HCT116 (cell line): Measurements from ENCODE around the gene NELL1. TPM values are rescaled to one million over a fixed set of nuclear protein-coding genes. Genes with fewer than 3 reads are reported as not detected.

Source experiments
- ATAC-seq: fragments of 200-7000 bp; cut with Tn5 transposase; 2 replicates; pipeline ENCODE4 v1.9.1; 2020; ENCODE audit warnings: mild to moderate bottlenecking, moderate library complexity
- BruUV-seq: library from RNA; stranded (reverse); fragments of 400-500 nt; replicated peaks from 2 replicates; lab custom pipeline; 2021; lab: Mats Ljungman, UMichigan
- CTCF ChIA-PET: fragments of 300-600 bp; sonication (Branson Sonifier 250); formaldehyde crosslinking; loops from one replicate; lab custom pipeline; 2021; ENCODE audit warnings: antibody characterized with exemption; lab: Charles Lee
- POLR2A ChIA-PET: fragments of 300-600, 350-600 bp; sonication (Branson Sonifier 250); formaldehyde crosslinking; loops from one replicate; lab custom pipeline; 2021; ENCODE audit warnings: antibody characterized with exemption; lab: Charles Lee
- RAD21 ChIA-PET, 2 experiments: fragments of 300-600 bp; sonication (Branson Sonifier 250); formaldehyde crosslinking; loops; one replicate each; lab custom pipeline; 2023; ENCODE audit warnings: low total read pairs in 2 of 2; ENCODE audit not compliant: uncharacterized antibody in 2 of 2, unreplicated experiment in 2 of 2, low non-redundant PET in 1 of 2; lab: Charles Lee
- DNase-seq: peaks from one replicate; pipeline ENCODE4 v3.0.0-alpha.2; 2010; ENCODE audit warnings: low read depth, low spot score
- H2AFZ ChIP-seq: fragments of 200-600 bp; shearing (Covaris generic), sonication (generic); 2 replicates; pipeline ENCODE4 v1.6.1; 2017; ENCODE audit warnings: low read depth, mixed run types, mixed read lengths, antibody characterized with exemption, low read length; ENCODE audit not compliant: poor library complexity, severe bottlenecking
- H3K27ac ChIP-seq: 2 replicates; pipeline ENCODE4 v1.5.1; 2012; ENCODE audit warnings: low read depth, low read length
- H3K27me3 ChIP-seq: fragments of 200-600 bp; sonication (generic); 2 replicates; pipeline ENCODE4 v1.6.1; 2016; ENCODE audit warnings: mixed run types, low read length, mixed read lengths; ENCODE audit not compliant: insufficient read depth
- H3K36me3 ChIP-seq, 2 experiments: fragments of 200-500 bp in 1 of 2; fragments of 200-600 bp in 1 of 2; sonication (Bioruptor generic) in 1 of 2; sonication (generic) in 1 of 2; 2 replicates each; pipeline versions ENCODE4 v1.5.1 to v1.6.1; 2014 to 2016; ENCODE audit warnings: low read length in 2 of 2, inconsistent platforms in 1 of 2, mixed read lengths in 1 of 2, mixed run types in 1 of 2; ENCODE audit not compliant: insufficient read depth in 2 of 2, control insufficient read depth in 1 of 2
- H3K4me1 ChIP-seq, 2 experiments: fragments of 200-600 bp in 1 of 2; sonication (generic) in 1 of 2; 2 replicates each; pipeline versions ENCODE4 v1.5.1 to v1.6.1; 2012 to 2017; ENCODE audit warnings: low read length in 2 of 2, inconsistent platforms in 1 of 2, mild to moderate bottlenecking in 1 of 2, mixed read lengths in 1 of 2, mixed run types in 1 of 2, moderate library complexity in 1 of 2; ENCODE audit not compliant: insufficient read depth in 2 of 2, control insufficient read depth in 1 of 2
- H3K4me2 ChIP-seq: fragments of 200-600 bp; sonication (generic); 2 replicates; pipeline ENCODE4 v1.6.1; 2017; ENCODE audit warnings: mixed run types, low read length, mixed read lengths
- H3K4me3 ChIP-seq, 2 experiments: fragments of 200-600 bp in 1 of 2; sonication (generic) in 1 of 2; replicated peaks in 1 of 2; 2 replicates each; pipeline ENCODE4 v1.5.1; 2011 to 2016; ENCODE audit warnings: low read length in 2 of 2, control low read depth in 1 of 2, low read depth in 1 of 2, mild to moderate bottlenecking in 1 of 2, mixed read lengths in 1 of 2, mixed run types in 1 of 2
- H3K79me2 ChIP-seq: fragments of 200-600 bp; sonication (generic); 2 replicates; pipeline ENCODE4 v1.6.1; 2017; ENCODE audit warnings: mild to moderate bottlenecking, mixed run types, low read length, moderate library complexity, mixed read lengths; ENCODE audit not compliant: insufficient read depth
- H3K9ac ChIP-seq: fragments of 200-600 bp; sonication (generic); 2 replicates; pipeline ENCODE4 v1.6.1; 2016; ENCODE audit warnings: low read length, mixed read lengths
- H3K9me2 ChIP-seq: fragments of 200-600 bp; sonication (generic), shearing (Covaris generic); 2 replicates; pipeline ENCODE4 v1.6.1; 2017; ENCODE audit warnings: mixed run types, mild to moderate bottlenecking, moderate library complexity; ENCODE audit not compliant: insufficient read depth
- H3K9me3 ChIP-seq, 2 experiments: fragments of 200-500 bp in 1 of 2; fragments of 200-600 bp in 1 of 2; sonication (Bioruptor generic) in 1 of 2; sonication (generic) in 1 of 2; 2 replicates each; pipeline ENCODE4 v1.6.1; 2014 to 2017; ENCODE audit warnings: low read length in 2 of 2, mixed read lengths in 2 of 2, inconsistent platforms in 1 of 2, low read depth in 1 of 2, mild to moderate bottlenecking in 1 of 2, mixed run types in 1 of 2, moderate library complexity in 1 of 2; ENCODE audit not compliant: control insufficient read depth in 1 of 2, insufficient read depth in 1 of 2
- H4K20me1 ChIP-seq: fragments of 200-600 bp; sonication (generic), shearing (Covaris generic); 2 replicates; pipeline ENCODE4 v1.6.1; 2017; ENCODE audit warnings: mixed run types, mild to moderate bottlenecking, moderate library complexity; ENCODE audit not compliant: insufficient read depth
- ELF1 ChIP-seq: IDR thresholded peaks from 2 replicates; pipeline ENCODE4 v1.6.1; 2012; ENCODE audit warnings: low read depth, borderline replicate concordance
- EZH2 ChIP-seq: fragments of 200-600 bp; sonication (generic); IDR thresholded peaks from 2 replicates; pipeline ENCODE4 v1.6.1; 2017; ENCODE audit warnings: antibody characterized with exemption, mixed run types
- EZH2phosphoT487 ChIP-seq: fragments of 200-600 bp; IDR thresholded peaks from 2 replicates; pipeline ENCODE4 v1.6.1; 2018; ENCODE audit warnings: antibody characterized with exemption, borderline replicate concordance
- RAD21 ChIP-seq: IDR thresholded peaks from 2 replicates; pipeline ENCODE4 v1.6.1; 2012; ENCODE audit warnings: low read depth, mild to moderate bottlenecking
- SIN3A ChIP-seq: IDR thresholded peaks from 2 replicates; pipeline ENCODE4 v1.6.1; 2012; ENCODE audit warnings: low read depth
- SP1 ChIP-seq: IDR thresholded peaks from 2 replicates; pipeline ENCODE4 v1.6.1; 2012; ENCODE audit warnings: low read depth
- SRF ChIP-seq: IDR thresholded peaks from 2 replicates; pipeline ENCODE4 v1.6.1; 2012; ENCODE audit warnings: low read depth
- YY1 ChIP-seq: IDR thresholded peaks from 2 replicates; pipeline ENCODE4 v1.6.1; 2011; ENCODE audit warnings: low read length, low read depth, moderate library complexity, mild to moderate bottlenecking; ENCODE audit not compliant: insufficient replicate concordance; ENCODE audit errors: extremely low read depth
- intact Hi-C: fragments of 100-400 bp; cut with micrococcal nuclease; formaldehyde crosslinking; loops from 2 replicates; pipeline ENCODE4 v1.10.0; 2022
- total RNA-seq: library from RNA; stranded (reverse); gene quantifications from one replicate; pipeline ENCODE4 v1.2.1, GENCODE V29; 2021; ENCODE audit not compliant: unreplicated experiment
- TF ChIP-seq, protein P1 (sequence below), 3 experiments: fragments of 200-600 bp in 1 of 3; sonication (generic) in 1 of 3; IDR thresholded peaks in 2 of 3; conservative IDR thresholded peaks in 1 of 3; 2 replicates each; pipeline ENCODE4 v1.5.1; 2012 to 2017; ENCODE audit warnings: low read depth in 2 of 3, low read length in 2 of 3, antibody characterized with exemption in 1 of 3, borderline replicate concordance in 1 of 3, control low read depth in 1 of 3, mild to moderate bottlenecking in 1 of 3, mixed read lengths in 1 of 3, mixed run types in 1 of 3, moderate library complexity in 1 of 3; ENCODE audit not compliant: insufficient read depth in 1 of 3
- TF ChIP-seq, protein P2 (sequence below): IDR thresholded peaks from 2 replicates; pipeline ENCODE4 v1.6.1; 2012; ENCODE audit warnings: low read depth

The NELL1 gene
- total RNA-seq, 1 experiment from 2014 or later: not detected

DNA sequence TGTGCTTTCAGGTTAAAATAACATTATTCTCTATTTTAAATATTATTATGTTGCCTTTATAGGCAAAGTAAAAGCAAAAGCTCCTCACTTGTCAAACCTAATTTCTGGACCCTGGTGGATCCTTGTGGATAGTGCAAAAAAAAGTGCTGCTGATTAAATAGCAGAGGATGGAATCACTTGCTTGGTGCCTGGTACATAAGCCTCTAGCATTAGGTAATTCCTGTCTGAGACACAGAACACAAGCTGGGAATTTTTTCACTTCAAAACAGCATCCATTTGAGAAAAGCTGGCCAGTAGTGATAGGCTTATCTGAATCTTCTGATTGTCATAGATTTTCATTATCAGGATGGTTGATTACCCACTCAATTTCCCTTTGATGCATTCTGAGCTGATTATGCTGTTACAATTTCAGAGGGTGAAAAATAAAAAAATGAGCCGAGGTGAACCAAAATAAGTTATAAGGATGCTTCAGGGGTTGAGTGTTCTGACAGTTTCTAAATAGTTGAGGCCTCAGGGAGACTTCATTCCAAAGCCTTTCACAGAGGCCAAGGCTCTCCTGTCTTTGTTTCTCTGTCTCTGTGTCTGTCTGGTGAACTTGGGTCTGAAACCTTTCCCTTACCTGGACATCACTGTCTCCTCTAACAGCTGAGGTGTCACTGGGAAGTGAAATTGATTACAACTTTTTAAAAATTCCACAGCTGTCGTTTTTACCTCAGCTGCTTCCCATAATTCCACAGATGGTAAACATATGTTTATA is 242.9 kb downstream of the NELL1 start:
- BruUV-seq: no TSS peak
- H3K4me1 ChIP-seq: no peaks in the 10 kb centered on the region
- no peaks in the 10 kb centered on the region for H3K27me3 ChIP-seq
- H3K79me2 ChIP-seq: no peaks in the 10 kb centered on the region
- H3K9ac ChIP-seq: no peak overlapping the region
- CTCF ChIA-PET: no interaction called here
- DNase-seq (no peak), ATAC-seq (no peak)
- RAD21 ChIA-PET: no interaction called here
- H3K9me2 ChIP-seq: no peaks in the 10 kb centered on the region
- H3K27ac ChIP-seq: no peak overlapping the region
- no peak overlapping the region for H2AFZ ChIP-seq
- H3K4me3 ChIP-seq: no peak overlapping the region
- TF ChIP-seq, protein P1, sequence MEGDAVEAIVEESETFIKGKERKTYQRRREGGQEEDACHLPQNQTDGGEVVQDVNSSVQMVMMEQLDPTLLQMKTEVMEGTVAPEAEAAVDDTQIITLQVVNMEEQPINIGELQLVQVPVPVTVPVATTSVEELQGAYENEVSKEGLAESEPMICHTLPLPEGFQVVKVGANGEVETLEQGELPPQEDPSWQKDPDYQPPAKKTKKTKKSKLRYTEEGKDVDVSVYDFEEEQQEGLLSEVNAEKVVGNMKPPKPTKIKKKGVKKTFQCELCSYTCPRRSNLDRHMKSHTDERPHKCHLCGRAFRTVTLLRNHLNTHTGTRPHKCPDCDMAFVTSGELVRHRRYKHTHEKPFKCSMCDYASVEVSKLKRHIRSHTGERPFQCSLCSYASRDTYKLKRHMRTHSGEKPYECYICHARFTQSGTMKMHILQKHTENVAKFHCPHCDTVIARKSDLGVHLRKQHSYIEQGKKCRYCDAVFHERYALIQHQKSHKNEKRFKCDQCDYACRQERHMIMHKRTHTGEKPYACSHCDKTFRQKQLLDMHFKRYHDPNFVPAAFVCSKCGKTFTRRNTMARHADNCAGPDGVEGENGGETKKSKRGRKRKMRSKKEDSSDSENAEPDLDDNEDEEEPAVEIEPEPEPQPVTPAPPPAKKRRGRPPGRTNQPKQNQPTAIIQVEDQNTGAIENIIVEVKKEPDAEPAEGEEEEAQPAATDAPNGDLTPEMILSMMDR (IDR thresholded peaks at IDR 0.05 in 2 of 3, conservative IDR thresholded peaks at IDR 0.05 in 1 of 3; ENCODE audit: borderline replicate concordance in 1 of 3, insufficient read depth in 1 of 3, low read depth in 2 of 3, low read length in 2 of 3): no peak
- TF ChIP-seq SP1: no peak
- TF ChIP-seq, protein P2, sequence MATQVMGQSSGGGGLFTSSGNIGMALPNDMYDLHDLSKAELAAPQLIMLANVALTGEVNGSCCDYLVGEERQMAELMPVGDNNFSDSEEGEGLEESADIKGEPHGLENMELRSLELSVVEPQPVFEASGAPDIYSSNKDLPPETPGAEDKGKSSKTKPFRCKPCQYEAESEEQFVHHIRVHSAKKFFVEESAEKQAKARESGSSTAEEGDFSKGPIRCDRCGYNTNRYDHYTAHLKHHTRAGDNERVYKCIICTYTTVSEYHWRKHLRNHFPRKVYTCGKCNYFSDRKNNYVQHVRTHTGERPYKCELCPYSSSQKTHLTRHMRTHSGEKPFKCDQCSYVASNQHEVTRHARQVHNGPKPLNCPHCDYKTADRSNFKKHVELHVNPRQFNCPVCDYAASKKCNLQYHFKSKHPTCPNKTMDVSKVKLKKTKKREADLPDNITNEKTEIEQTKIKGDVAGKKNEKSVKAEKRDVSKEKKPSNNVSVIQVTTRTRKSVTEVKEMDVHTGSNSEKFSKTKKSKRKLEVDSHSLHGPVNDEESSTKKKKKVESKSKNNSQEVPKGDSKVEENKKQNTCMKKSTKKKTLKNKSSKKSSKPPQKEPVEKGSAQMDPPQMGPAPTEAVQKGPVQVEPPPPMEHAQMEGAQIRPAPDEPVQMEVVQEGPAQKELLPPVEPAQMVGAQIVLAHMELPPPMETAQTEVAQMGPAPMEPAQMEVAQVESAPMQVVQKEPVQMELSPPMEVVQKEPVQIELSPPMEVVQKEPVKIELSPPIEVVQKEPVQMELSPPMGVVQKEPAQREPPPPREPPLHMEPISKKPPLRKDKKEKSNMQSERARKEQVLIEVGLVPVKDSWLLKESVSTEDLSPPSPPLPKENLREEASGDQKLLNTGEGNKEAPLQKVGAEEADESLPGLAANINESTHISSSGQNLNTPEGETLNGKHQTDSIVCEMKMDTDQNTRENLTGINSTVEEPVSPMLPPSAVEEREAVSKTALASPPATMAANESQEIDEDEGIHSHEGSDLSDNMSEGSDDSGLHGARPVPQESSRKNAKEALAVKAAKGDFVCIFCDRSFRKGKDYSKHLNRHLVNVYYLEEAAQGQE: no peak
- no peak for TF ChIP-seq YY1
- no peak for TF ChIP-seq ELF1
- no peak for TF ChIP-seq EZH2
- TF ChIP-seq SIN3A: no peak
- TF ChIP-seq SRF: no peak
- TF ChIP-seq RAD21: no peak
- no peak for TF ChIP-seq EZH2phosphoT487
- TF ChIP-seq, all 23 proteins: peak for 0
- POLR2A ChIA-PET: no interaction called here
- no peaks in the 10 kb centered on the region for H3K36me3 ChIP-seq
- H3K4me2 ChIP-seq: no peak overlapping the region
- H3K9me3 ChIP-seq: peaks cover 0 to 14% of the 10 kb centered on the region in 2 experiments; a peak in 3 of 4 replicates
- no peaks in the 10 kb centered on the region for H4K20me1 ChIP-seq
- intact Hi-C loops: no loop called here
